PC-9 (cell line): Measurements from ENCODE around the gene ALCAM. TPM values are rescaled to one million over a fixed set of nuclear protein-coding genes. Genes with fewer than 3 reads are reported as not detected.

Experiments
- BruUV-seq: library from RNA; stranded (reverse); fragments of 400-500 nt; replicated peaks from 2 replicates; lab custom pipeline; 2021; lab: Mats Ljungman, UMichigan
- CTCF ChIA-PET: fragments of 300-600 bp; sonication (Branson Sonifier 250); formaldehyde crosslinking; loops from one replicate; lab custom pipeline; 2022; ENCODE audit warnings: antibody characterized with exemption; lab: Charles Lee
- POLR2A ChIA-PET: fragments of 300-600 bp; sonication (Branson Sonifier 250); formaldehyde crosslinking; loops from one replicate; lab custom pipeline; 2022; ENCODE audit warnings: antibody characterized with exemption; ENCODE audit not compliant: unreplicated experiment; lab: Charles Lee
- DNase-seq, 2 experiments: peaks; one replicate each; pipeline versions ENCODE4 v3.0.0 to v3.0.0-alpha.2; 2015 to 2022; ENCODE audit warnings: mixed read lengths in 1 of 2
- H2AFZ ChIP-seq: fragments of 200-600 bp; sonication (generic); 2 replicates; pipeline ENCODE4 v1.8.1; 2017; ENCODE audit warnings: antibody characterized with exemption
- H3F3A ChIP-seq: fragments of 200-600 bp; sonication (generic); 2 replicates; pipeline ENCODE4 v1.8.1; 2017; ENCODE audit warnings: antibody characterized with exemption, mild to moderate bottlenecking, low read depth; ENCODE audit not compliant: insufficient read depth
- H3K27ac ChIP-seq: fragments of 200-600 bp; sonication (generic); 2 replicates; pipeline ENCODE4 v1.6.1; 2016; ENCODE audit warnings: mixed run types
- H3K27me3 ChIP-seq: fragments of 200-600 bp; sonication (generic); 2 replicates; pipeline ENCODE4 v1.6.1; 2016; ENCODE audit warnings: low read depth, mixed run types; ENCODE audit not compliant: insufficient read depth
- H3K36me3 ChIP-seq: fragments of 200-600 bp; sonication (generic); 2 replicates; pipeline ENCODE4 v1.6.1; 2016; ENCODE audit warnings: low read depth, mixed run types
- H3K4me1 ChIP-seq: fragments of 200-600 bp; sonication (generic); replicated peaks from 2 replicates; pipeline ENCODE4 v1.6.1; 2016; ENCODE audit warnings: mixed run types; ENCODE audit not compliant: insufficient read depth
- H3K4me2 ChIP-seq: fragments of 200-600 bp; sonication (generic); 2 replicates; pipeline ENCODE4 v1.6.1; 2017; ENCODE audit warnings: mixed run types
- H3K4me3 ChIP-seq: fragments of 200-600 bp; sonication (generic); 2 replicates; pipeline ENCODE4 v1.6.1; 2016; ENCODE audit warnings: mixed run types
- H3K79me2 ChIP-seq: fragments of 200-600 bp; sonication (generic); 2 replicates; pipeline ENCODE4 v1.6.1; 2017; ENCODE audit warnings: low read depth, mixed run types
- H3K9me2 ChIP-seq: fragments of 200-600 bp; sonication (generic); 2 replicates; pipeline ENCODE4 v1.8.1; 2017; ENCODE audit warnings: mild to moderate bottlenecking; ENCODE audit not compliant: insufficient read depth
- H3K9me3 ChIP-seq: fragments of 200-600 bp; sonication (generic); 2 replicates; pipeline ENCODE4 v1.8.1; 2016; ENCODE audit warnings: low read depth; ENCODE audit not compliant: insufficient read depth
- H4K20me1 ChIP-seq: fragments of 200-600 bp; sonication (generic); 2 replicates; pipeline ENCODE4 v1.8.1; 2017; ENCODE audit not compliant: insufficient read depth
- CTCF ChIP-seq: fragments of 200-600 bp; sonication (generic); conservative IDR thresholded peaks from 2 replicates; pipeline ENCODE4 v1.6.1; 2017; ENCODE audit warnings: mixed run types, antibody characterized with exemption, mild to moderate bottlenecking, moderate library complexity
- EZH2 ChIP-seq: fragments of 200-600 bp; sonication (generic); IDR thresholded peaks from 2 replicates; pipeline ENCODE4 v1.8.0; 2017; ENCODE audit warnings: antibody characterized with exemption, low read depth
- intact Hi-C: fragments of 100-400 bp; cut with micrococcal nuclease; formaldehyde crosslinking; loops from one replicate; pipeline ENCODE4 v1.10.0; 2022; ENCODE audit not compliant: unreplicated experiment
- total RNA-seq: library from RNA; stranded (reverse); gene quantifications from 2 replicates; pipeline ENCODE4 v1.2.3, GENCODE V29; 2021

Gene ALCAM
- total RNA-seq, 1 experiment from 2014 or later: 132 TPM

GRCh38 chr3:105580296-105580965, 213.7 kb downstream of the ALCAM start:
- CTCF ChIA-PET: no interaction called here
- no peak overlapping the region for H3K4me3 ChIP-seq
- no peak overlapping the region for H3K4me2 ChIP-seq
- H2AFZ ChIP-seq: no peak overlapping the region
- no peaks in the 10 kb centered on the region for H3F3A ChIP-seq
- POLR2A ChIA-PET: interaction anchor here (0.6 kb wide), 1 partner anchor 39 kb away, joined by 5 read pairs; no protein-coding TSS in a partner anchor
- TF ChIP-seq CTCF (no peak), EZH2 (no peak)
- no peaks in the 10 kb centered on the region for H3K9me2 ChIP-seq
- no peak overlapping the region for H3K27ac ChIP-seq
- no peaks in the 10 kb centered on the region for H4K20me1 ChIP-seq
- no peaks in the 10 kb centered on the region for H3K36me3 ChIP-seq
- H3K27me3 ChIP-seq: no peaks in the 10 kb centered on the region
- no TSS peak for BruUV-seq
- H3K9me3 ChIP-seq: no peaks in the 10 kb centered on the region; the same call in 1 of the 2 replicates
- intact Hi-C loops: no loop called here
- no peak for DNase-seq
- H3K4me1 ChIP-seq: no peaks in the 10 kb centered on the region
- H3K79me2 ChIP-seq: no peaks in the 10 kb centered on the region

- ChIA-PET POLR2A (interaction anchor here (0.6 kb wide), 1 partner anchor 1344 kb away, joined by 3 read pairs; no protein-coding TSS in a partner anchor), CTCF (no interaction called here)
- no peak overlapping the region for H3K4me3 ChIP-seq
Measured at GRCh38 chr3:105582015-105582414, 215.3 kb downstream of the ALCAM start.

More at GRCh38 chr3:105582015-105582414, 215.3 kb downstream of the ALCAM start:
- Histone ChIP-seq H3K9me2 (no peaks in the 10 kb centered on the region), H3F3A (no peaks in the 10 kb centered on the region), H3K79me2 (no peaks in the 10 kb centered on the region), H3K36me3 (no peaks in the 10 kb centered on the region), H4K20me1 (no peaks in the 10 kb centered on the region), H2AFZ (no peak overlapping the region), H3K27ac (no peak overlapping the region), H3K4me1 (no peaks in the 10 kb centered on the region), H3K4me2 (no peak overlapping the region), H3K9me3 (no peaks in the 10 kb centered on the region; the same call in 1 of the 2 replicates), H3K27me3 (no peaks in the 10 kb centered on the region)
- DNase-seq: no peak
- BruUV-seq: no TSS peak
- TF ChIP-seq CTCF: no peak
- TF ChIP-seq EZH2: no peak
- intact Hi-C loops: no loop called here
